GM12864 (cell line): ENCODE results near the gene RPS8.
"Not testable (repeated sequence)": the region's sequence is repeated elsewhere in the genome, so short reads cannot be mapped to it uniquely, and the experiment has no call there.

Experiments used
- DNase-seq: peaks from one replicate; pipeline ENCODE4 v3.0.0-alpha.2; 2011; ENCODE audit warnings: low read depth
- H3K4me3 ChIP-seq: 2 replicates; pipeline ENCODE4 v1.5.1; 2011; ENCODE audit warnings: mild to moderate bottlenecking, low read depth, low read length, control low read depth
- CTCF ChIP-seq: IDR thresholded peaks from 2 replicates; pipeline ENCODE4 v1.5.1; 2011; ENCODE audit warnings: low read depth, mild to moderate bottlenecking, moderate library complexity, low read length, control low read depth, inconsistent platforms; ENCODE audit errors: missing control alignments

RPS8 gene

DNA sequence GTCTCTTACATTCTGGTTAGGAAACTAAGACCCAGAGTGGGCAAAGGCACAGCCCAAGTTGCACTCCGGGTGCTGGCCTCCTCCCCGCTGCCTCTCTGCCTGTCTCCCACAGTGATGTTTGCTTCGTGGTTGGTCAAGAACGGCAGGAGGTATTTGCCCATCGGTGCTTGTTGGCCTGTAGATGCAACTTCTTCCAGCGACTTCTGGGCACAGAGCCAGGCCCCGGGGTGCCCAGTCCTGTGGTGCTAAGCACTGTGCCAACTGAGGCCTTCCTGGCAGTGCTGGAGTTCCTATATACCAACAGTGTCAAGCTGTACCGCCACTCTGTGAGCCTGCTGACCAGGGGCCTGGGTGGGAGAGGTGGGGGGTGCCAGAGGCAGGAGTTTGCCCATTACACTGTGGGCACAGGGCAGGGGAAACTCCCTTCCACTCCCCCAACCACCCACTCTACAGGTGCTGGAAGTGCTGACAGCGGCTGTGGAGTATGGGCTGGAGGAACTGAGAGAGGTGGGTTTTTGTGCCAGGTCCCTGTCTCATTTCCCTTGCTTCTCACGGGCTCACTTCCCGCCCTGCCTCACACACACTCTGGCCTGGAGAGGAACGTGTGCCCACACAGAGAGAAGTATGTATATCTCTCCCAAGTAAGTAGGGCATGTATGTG is 34.9 kb downstream of the RPS8 start:
- H3K4me3 ChIP-seq = no peak overlapping the region
- no peak for DNase-seq

GRCh38 chr1:44810762-44811105 is 35.4 kb downstream of the RPS8 start:
- DNase-seq, H3K4me3 ChIP-seq: not testable (repeated sequence)

More for the DNA sequence above, 34.9 kb downstream of the RPS8 start:
- TF ChIP-seq CTCF = no peak

GRCh38 chr1:44811234-44811633 is 35.9 kb downstream of the RPS8 start:
- TF ChIP-seq CTCF = no peak
- no peak for DNase-seq
- H3K4me3 ChIP-seq = no peak overlapping the region

DNA sequence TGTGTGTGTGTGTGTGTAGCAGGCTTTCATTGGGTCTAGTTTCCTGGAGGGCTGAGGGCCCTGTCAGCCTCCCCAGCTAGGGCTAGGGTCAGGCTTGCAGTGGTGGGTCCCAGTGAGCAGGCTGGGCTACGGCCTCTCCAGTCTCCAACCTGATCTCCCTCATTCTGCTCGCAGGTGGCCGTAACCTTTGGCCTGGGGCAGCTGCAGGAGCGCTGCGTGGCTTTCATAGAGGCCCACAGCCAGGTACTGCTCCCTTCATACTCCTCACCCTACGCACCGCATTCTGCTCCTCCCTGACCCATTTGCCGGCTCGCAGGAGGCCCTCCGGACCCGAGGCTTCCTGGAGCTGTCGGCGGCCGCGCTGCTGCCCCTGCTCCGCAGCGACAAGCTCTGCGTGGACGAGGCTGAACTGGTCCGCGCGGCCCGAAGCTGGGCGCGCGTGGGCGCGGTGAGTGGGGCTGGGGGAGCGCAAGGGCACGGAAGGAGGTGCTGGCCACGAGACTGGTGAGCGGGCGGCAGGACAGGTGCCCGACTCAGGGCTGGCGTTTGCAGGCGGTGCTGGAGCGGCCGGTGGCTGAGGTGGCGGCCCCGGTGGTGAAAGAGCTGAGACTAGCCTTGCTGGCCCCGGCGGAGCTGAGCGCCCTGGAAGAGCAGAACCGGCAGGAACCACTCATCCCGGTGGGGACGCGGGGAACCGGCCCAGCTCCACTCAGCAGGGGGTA is 37.6 kb downstream of the RPS8 start:
- TF ChIP-seq CTCF = no peak
- peak overlapping the region; percentile 71; the same call in 1 of the 2 replicates for H3K4me3 ChIP-seq
- no peak for DNase-seq

- not testable (repeated sequence) for DNase-seq, H3K4me3 ChIP-seq
These were observed 40.6 kb downstream of the RPS8 start for GRCh38 chr1:44815926-44816325.

DNA sequence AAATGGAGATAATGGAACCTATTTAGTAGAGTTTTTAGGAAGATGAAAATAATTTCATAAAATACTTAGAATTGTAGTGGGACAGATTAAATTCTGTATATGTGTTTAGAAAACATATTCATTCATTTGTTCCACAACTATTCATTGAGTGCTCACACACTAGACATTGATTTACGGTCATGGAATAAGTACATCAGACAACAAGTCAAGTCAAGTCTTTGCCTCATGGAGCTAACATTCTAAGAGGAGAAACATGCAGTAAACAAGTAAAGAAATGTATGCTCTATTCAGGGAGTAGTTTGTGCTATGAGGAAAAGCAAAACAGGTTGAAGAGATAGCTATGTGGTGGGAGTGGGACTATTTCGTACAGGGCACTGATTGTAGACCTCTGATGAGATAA is 42.0 kb downstream of the RPS8 start:
- TF ChIP-seq CTCF = no peak

GRCh38 chr1:44817771-44818495 is 42.6 kb downstream of the RPS8 start:
- no peak for DNase-seq
- no peak overlapping the region for H3K4me3 ChIP-seq
- TF ChIP-seq CTCF = no peak

More for the DNA sequence above, 42.0 kb downstream of the RPS8 start:
- no peak overlapping the region for H3K4me3 ChIP-seq
- DNase-seq = no peak

- peak overlapping the region; percentile 10 for H3K4me3 ChIP-seq
- no peak for DNase-seq
- peak; percentile 1 for TF ChIP-seq CTCF
These were observed 43.9 kb downstream of the RPS8 start for GRCh38 chr1:44819196-44819607.
